Natural killer cell (primary cell): ENCODE measurements around the gene AP2A2. TPM values are rescaled to one million over a fixed set of nuclear protein-coding genes. Genes with fewer than 3 reads are reported as not detected.

Experiments
- ATAC-seq, 3 donors: fragments of 150-1000 bp in 2 of 3; fragments of 200-7000 bp in 1 of 3; cut with Tn5 transposase; 1 replicate in 1 of 3; 2 replicates in 2 of 3; pipeline ENCODE4 v1.10.0; 2021; ENCODE audit warnings: mild to moderate bottlenecking in 2 of 3, moderate library complexity in 2 of 3
- DNase-seq, 2 donors: peaks; one replicate each; pipeline versions ENCODE4 v3.0.0 to v3.0.0-alpha.2; 2013 to 2021; ENCODE audit warnings: mixed read lengths in 1 of 2
- H3K27ac ChIP-seq: one replicate; pipeline ENCODE4 v1.5.1; 2013; ENCODE audit warnings: mild to moderate bottlenecking, low read length
- H3K27me3 ChIP-seq: one replicate; pipeline ENCODE4 v1.6.1; 2013; ENCODE audit warnings: low read length; ENCODE audit not compliant: control insufficient read depth, insufficient read depth
- H3K36me3 ChIP-seq: one replicate; pipeline ENCODE4 v1.6.1; 2013; ENCODE audit warnings: low read length; ENCODE audit not compliant: control insufficient read depth, insufficient read depth
- H3K4me1 ChIP-seq: one replicate; pipeline ENCODE4 v1.6.1; 2013; ENCODE audit warnings: low read length; ENCODE audit not compliant: control insufficient read depth, insufficient read depth
- H3K4me3 ChIP-seq: one replicate; pipeline ENCODE4 v1.5.1; 2013; ENCODE audit warnings: low read length
- H3K9me3 ChIP-seq: one replicate; pipeline ENCODE4 v1.6.1; 2013; ENCODE audit warnings: low read length; ENCODE audit not compliant: control insufficient read depth, insufficient read depth
- H3K27ac Mint-ChIP-seq, 2 donors: one replicate each; pipeline ENCODE4 v1.8.0; 2022; ENCODE audit warnings: mild to moderate bottlenecking in 2 of 2, mixed read lengths in 2 of 2, moderate library complexity in 1 of 2
- H3K27me3 Mint-ChIP-seq, 2 donors: one replicate each; pipeline ENCODE4 v1.8.0; 2022; ENCODE audit warnings: low read depth in 2 of 2, mixed read lengths in 2 of 2
- H3K36me3 Mint-ChIP-seq: one replicate; pipeline ENCODE4 v1.8.0; 2022; ENCODE audit warnings: mixed read lengths
- H3K4me1 Mint-ChIP-seq, 2 donors: one replicate each; pipeline ENCODE4 v1.8.0; 2022; ENCODE audit warnings: mixed read lengths in 2 of 2
- H3K4me3 Mint-ChIP-seq: one replicate; pipeline ENCODE4 v1.8.0; 2022; ENCODE audit warnings: mild to moderate bottlenecking, moderate library complexity, mixed read lengths
- H3K9me3 Mint-ChIP-seq, 2 donors: one replicate each; pipeline ENCODE4 v1.8.0; 2022; ENCODE audit warnings: mixed read lengths in 2 of 2
- WGBS: methylation state at CpG from one replicate; pipeline ENCODE4 v1.1.7; 2013; ENCODE audit warnings: missing lambda C conversion rate; ENCODE audit not compliant: insufficient coverage; 5-methylcytosine and 5-hydroxymethylcytosine counted together
- intact Hi-C: fragments of 100-400 bp; cut with micrococcal nuclease; formaldehyde crosslinking; loops from one replicate; pipeline ENCODE4 v1.14.2; 2022
- total RNA-seq, 4 donors: library from RNA; stranded (reverse); fragments of 120-200 nt in 1 of 4; gene quantifications; one replicate each; pipeline versions ENCODE4 v1.2.3 to v1.2.4, GENCODE V29; 2013 to 2022
- TF ChIP-seq, protein P1 (sequence below): fragments of 200-600 bp; IDR thresholded peaks from one replicate; pipeline ENCODE4 v1.8.0; 2022; ENCODE audit warnings: antibody characterized with exemption

The AP2A2 gene
- total RNA-seq, 3 donors from 2014 or later (not counting 1 experiment from before 2014, with no cell fraction given): 57.2 to 120 (median 82.9) TPM

DNA sequence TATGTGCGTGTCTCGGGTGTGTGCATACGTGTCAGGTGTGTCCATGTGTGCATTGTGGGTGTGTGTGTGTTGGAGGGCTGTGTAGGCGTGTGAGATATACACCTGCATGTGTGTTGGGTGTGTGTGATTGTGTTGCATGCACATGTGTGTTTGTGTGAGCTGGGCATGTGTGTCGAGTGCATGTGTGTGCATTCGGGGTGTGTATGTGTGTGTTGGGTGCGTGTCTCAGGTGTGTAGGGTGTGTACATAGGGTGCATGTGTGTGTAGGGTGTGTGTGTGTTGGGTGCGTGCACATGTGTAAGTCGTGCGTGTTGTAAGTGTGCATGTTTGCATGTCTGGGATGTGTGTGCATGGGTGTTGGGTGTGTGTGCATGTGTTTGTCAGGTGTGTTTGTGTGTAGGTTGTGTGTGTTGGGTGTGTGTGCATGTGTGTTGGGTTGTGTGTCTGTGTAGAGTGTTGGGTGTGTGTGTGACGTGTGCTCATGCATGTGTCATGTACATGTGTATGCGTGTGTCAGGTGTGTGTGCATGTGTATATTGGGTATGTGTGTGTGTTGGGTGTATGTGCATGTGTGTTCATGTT lies 106.7 kb downstream of the AP2A2 start:
- 86% methylated on average over 12 of the region's 12 CpGs for WGBS
- H3K27ac ChIP-seq: no peak overlapping the region

DNA sequence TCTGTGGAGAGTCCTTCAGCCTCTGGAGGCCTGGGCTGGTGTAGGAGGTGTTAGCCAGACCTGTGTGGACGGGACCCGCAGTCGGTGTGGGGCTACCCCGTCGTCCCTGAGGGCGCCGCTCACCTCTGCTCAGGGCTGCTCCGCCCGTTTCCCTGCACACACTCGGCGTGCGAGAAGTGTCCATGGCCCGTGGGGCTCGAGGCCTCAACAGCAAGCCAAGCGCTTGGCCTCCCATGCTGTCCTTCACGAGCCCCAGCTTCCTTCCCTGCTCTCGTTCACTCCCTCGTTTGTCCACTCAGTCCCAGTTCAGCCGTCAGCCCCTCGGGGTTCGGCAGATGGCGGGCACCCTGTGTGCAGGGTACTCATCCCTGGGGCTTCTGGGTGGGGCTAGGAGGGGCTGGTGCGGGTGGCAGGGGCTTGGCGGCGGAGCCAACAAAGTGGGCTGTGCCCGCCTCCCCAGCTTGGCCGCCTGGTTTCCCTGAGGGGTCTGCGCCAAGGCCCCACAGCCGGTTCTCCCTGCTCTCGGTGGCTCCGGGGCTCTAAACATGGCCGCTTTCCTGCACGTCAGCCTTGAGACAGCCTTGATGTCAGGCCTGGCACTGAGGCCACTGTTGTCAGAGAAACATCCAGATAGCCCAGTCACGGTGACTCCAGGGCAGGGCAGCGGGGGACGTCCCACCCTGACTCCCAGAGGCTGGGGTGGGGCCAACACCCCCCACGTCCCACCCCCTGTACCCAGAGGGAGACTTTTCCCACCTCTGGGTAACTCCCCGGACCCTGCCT lies 107.5 kb downstream of the AP2A2 start:
- no peak overlapping the region for H3K27ac Mint-ChIP-seq

More for the DNA sequence above, 106.7 kb downstream of the AP2A2 start:
- Mint-ChIP-seq H3K4me3 (no peak overlapping the region), H3K9me3 (no peaks in the 10 kb centered on the region), H3K4me1 (peaks cover 0 to 7% of the 10 kb centered on the region in 2 donors), H3K27ac (no peak overlapping the region), H3K27me3 (no peaks in the 10 kb centered on the region), H3K36me3 (no peaks in the 10 kb centered on the region)
- ATAC-seq (peak in 1 of 3 donors; percentile 18), DNase-seq (no peak)
- H3K9me3 ChIP-seq: no peaks in the 10 kb centered on the region
- no peaks in the 10 kb centered on the region for H3K4me1 ChIP-seq
- H3K36me3 ChIP-seq: no peaks in the 10 kb centered on the region
- H3K4me3 ChIP-seq: no peak overlapping the region
- no peaks in the 10 kb centered on the region for H3K27me3 ChIP-seq
- intact Hi-C loops: no loop called here
- TF ChIP-seq, protein P1, sequence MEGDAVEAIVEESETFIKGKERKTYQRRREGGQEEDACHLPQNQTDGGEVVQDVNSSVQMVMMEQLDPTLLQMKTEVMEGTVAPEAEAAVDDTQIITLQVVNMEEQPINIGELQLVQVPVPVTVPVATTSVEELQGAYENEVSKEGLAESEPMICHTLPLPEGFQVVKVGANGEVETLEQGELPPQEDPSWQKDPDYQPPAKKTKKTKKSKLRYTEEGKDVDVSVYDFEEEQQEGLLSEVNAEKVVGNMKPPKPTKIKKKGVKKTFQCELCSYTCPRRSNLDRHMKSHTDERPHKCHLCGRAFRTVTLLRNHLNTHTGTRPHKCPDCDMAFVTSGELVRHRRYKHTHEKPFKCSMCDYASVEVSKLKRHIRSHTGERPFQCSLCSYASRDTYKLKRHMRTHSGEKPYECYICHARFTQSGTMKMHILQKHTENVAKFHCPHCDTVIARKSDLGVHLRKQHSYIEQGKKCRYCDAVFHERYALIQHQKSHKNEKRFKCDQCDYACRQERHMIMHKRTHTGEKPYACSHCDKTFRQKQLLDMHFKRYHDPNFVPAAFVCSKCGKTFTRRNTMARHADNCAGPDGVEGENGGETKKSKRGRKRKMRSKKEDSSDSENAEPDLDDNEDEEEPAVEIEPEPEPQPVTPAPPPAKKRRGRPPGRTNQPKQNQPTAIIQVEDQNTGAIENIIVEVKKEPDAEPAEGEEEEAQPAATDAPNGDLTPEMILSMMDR: no peak

DNA sequence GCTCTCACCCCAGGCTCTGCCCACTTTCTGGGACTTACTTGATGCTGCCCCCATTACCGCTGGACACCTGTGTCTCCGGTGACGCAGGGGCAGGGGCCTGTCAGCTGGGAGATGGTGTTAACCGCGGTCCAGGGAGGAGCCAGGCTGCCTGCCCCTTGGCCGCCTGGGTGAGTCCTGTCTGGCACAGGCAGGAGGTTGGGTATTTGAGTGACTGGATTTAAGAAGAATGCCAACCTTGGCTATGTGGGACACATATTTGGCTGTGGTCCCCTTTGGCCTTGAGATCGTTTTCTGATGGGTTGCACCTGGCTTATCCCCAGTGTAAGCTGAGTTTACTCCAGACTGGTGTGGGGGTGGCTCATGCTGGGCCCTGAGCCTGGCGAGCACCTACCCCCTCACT lies 108.3 kb downstream of the AP2A2 start:
- DNase-seq (no peak), ATAC-seq (no peak)
- Histone ChIP-seq H3K27me3 (no peaks in the 10 kb centered on the region), H3K4me1 (no peaks in the 10 kb centered on the region), H3K36me3 (no peaks in the 10 kb centered on the region), H3K9me3 (no peaks in the 10 kb centered on the region), H3K27ac (no peak overlapping the region), H3K4me3 (no peak overlapping the region)
- intact Hi-C loops: no loop called here
- H3K4me1 Mint-ChIP-seq: peaks cover 0 to 7% of the 10 kb centered on the region in 2 donors
- WGBS: 87% methylated on average over 8 of the region's 8 CpGs
- H3K36me3 Mint-ChIP-seq: no peaks in the 10 kb centered on the region
- no peaks in the 10 kb centered on the region for H3K9me3 Mint-ChIP-seq
- H3K27me3 Mint-ChIP-seq: no peaks in the 10 kb centered on the region
- TF ChIP-seq, protein P1: no peak
- H3K4me3 Mint-ChIP-seq: no peak overlapping the region
- H3K27ac Mint-ChIP-seq: no peak overlapping the region

More for the DNA sequence above, 107.5 kb downstream of the AP2A2 start:
- Mint-ChIP-seq H3K4me1 (peaks cover 0 to 7% of the 10 kb centered on the region in 2 donors), H3K4me3 (no peak overlapping the region), H3K27me3 (no peaks in the 10 kb centered on the region), H3K36me3 (no peaks in the 10 kb centered on the region), H3K9me3 (no peaks in the 10 kb centered on the region)
- Histone ChIP-seq H3K4me3 (no peak overlapping the region), H3K27ac (no peak overlapping the region), H3K9me3 (no peaks in the 10 kb centered on the region), H3K36me3 (no peaks in the 10 kb centered on the region), H3K27me3 (no peaks in the 10 kb centered on the region), H3K4me1 (no peaks in the 10 kb centered on the region)
- ATAC-seq: no peak
- intact Hi-C loops: no loop called here
- WGBS: 89% methylated on average over 38 of the region's 38 CpGs
- TF ChIP-seq, protein P1: no peak
- no peak for DNase-seq
